Mucosa of descending colon (tissue), 3 donors: ENCODE measurements around the gene NCEH1. TPM values are rescaled to one million over a fixed set of nuclear protein-coding genes. Genes with fewer than 3 reads are reported as not detected.
A peak's percentile ranks its signal among the peaks of the same experiment; 100 is the strongest.

Experiments
- ATAC-seq: fragments of 200-7000 bp; cut with Tn5 transposase; one replicate; pipeline ENCODE4 v1.9.1; 2020; ENCODE audit warnings: mild to moderate bottlenecking, moderate library complexity
- DNase-seq, 3 donors: peaks; one replicate each; pipeline ENCODE4 v3.0.0-alpha.2; 2020
- H3K36me3 ChIP-seq: fragments of 200-600 bp; one replicate; pipeline ENCODE4 v1.8.0; 2021; ENCODE audit warnings: low read depth, mild to moderate bottlenecking
- H3K4me1 ChIP-seq: fragments of 200-600 bp; one replicate; pipeline ENCODE4 v1.8.0; 2021; ENCODE audit warnings: low read depth, mild to moderate bottlenecking
- H3K4me3 ChIP-seq: fragments of 200-600 bp; one replicate; pipeline ENCODE4 v1.8.0; 2021; ENCODE audit warnings: mild to moderate bottlenecking
- H3K9me3 ChIP-seq: fragments of 200-600 bp; one replicate; pipeline ENCODE4 v1.8.0; 2021; ENCODE audit warnings: mild to moderate bottlenecking
- intact Hi-C, 2 donors: fragments of 100-400 bp; cut with DNase I in 1 of 2; cut with micrococcal nuclease in 1 of 2; formaldehyde crosslinking; loops; one replicate each; pipeline versions ENCODE4 v1.11.0 to v1.11.1; 2022; cut with DNase I, micrococcal nuclease
- total RNA-seq, 3 donors: library from RNA; stranded (reverse); fragmentation: NEBNext Ultra II Directional in 2 of 3; extraction: Animal tissue kit (Norgen Biotek cat#: 25700) in 2 of 3; gene quantifications; one replicate each; pipeline versions ENCODE4 v1.2.1 to v1.2.4, GENCODE V29; 2021 to 2023
- TF ChIP-seq, protein P1 (sequence below): fragments of 200-600 bp; IDR thresholded peaks from one replicate; pipeline ENCODE4 v1.8.0; 2022; ENCODE audit warnings: antibody characterized with exemption, mild to moderate bottlenecking
- donor health status: DM: no; HTN: no; CAD: no; lungs with moderate emphysema.
- donor health status: DM: no; HTN: no; CAD: no.
- donor health status: DM: no; HTN: yes; CAD: no.

The NCEH1 gene
- total RNA-seq, 3 donors from 2014 or later: 21.5 to 63.9 (median 53.3) TPM

DNA sequence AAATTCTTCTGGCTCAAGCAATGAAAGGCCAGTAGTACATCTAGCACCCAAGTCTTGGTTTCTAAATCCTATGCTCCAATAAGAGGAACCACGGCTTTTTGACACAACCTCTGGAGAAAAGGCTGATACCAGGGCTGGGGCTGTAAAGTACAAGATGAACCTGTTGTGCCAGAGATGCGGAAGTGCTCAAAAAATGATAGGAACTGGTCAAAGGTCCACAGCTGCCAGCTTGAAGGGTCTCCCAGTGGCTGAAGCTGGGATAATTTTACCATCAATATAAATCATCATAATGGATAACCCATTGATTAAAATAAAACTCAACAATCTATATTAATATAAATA, 558 bp upstream of the NCEH1 start:
- TF ChIP-seq, protein P1, sequence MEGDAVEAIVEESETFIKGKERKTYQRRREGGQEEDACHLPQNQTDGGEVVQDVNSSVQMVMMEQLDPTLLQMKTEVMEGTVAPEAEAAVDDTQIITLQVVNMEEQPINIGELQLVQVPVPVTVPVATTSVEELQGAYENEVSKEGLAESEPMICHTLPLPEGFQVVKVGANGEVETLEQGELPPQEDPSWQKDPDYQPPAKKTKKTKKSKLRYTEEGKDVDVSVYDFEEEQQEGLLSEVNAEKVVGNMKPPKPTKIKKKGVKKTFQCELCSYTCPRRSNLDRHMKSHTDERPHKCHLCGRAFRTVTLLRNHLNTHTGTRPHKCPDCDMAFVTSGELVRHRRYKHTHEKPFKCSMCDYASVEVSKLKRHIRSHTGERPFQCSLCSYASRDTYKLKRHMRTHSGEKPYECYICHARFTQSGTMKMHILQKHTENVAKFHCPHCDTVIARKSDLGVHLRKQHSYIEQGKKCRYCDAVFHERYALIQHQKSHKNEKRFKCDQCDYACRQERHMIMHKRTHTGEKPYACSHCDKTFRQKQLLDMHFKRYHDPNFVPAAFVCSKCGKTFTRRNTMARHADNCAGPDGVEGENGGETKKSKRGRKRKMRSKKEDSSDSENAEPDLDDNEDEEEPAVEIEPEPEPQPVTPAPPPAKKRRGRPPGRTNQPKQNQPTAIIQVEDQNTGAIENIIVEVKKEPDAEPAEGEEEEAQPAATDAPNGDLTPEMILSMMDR: no peak

DNA sequence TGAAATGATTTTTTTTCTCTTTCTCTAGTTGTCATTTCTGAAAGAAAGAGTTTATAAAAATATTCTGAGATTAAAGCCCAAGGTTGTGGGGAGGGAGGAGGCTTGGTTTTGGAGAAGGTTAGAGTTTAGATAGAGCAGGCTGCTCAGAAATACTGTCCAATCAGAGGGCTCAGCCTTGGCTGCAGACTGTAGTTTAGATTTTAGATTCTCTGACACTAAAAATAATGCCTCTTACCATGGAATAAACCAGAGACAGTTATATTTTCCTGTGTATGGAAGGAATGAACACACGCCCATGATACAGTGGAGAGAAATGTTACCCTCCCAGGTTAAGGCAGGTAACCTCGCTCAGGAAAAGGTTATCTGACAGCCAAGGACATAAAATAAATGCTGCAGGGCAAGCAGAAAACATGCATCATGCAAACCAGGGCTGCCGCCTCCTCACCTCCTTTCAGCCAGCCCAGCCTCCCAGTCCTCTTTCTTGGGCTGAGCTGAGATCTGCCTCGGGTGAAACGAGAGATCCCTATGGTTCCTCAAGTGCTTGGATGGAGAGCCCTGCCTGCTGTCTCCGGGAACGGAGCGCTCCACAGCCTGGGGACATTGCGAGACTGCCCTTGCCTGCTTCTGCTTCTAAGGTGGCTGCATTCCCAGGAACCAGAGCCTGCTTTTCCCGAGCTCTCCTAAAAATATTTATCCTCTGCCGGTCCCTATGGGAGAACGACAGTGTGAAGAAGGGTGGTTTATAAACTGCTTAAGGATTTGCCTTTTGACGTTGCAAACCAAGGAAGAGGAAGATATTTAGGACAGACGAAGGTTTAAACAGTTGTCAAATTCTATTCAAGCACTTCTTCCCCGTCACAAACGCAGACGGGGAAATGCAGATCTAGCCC, 848 bp downstream of the NCEH1 start:
- Histone ChIP-seq H3K9me3 (no peaks in the 10 kb centered on the region), H3K4me3 (peak overlapping the region; percentile 78), H3K36me3 (no peaks in the 10 kb centered on the region), H3K4me1 (peaks cover 28% of the 10 kb centered on the region)
- ATAC-seq (peak; percentile 39), DNase-seq (peak; percentile 46 to 60 (median 59))
- intact Hi-C loops: loop anchor here in 1 of 2 donors (5.0 kb wide), 1 partner anchor 33 kb away; no protein-coding TSS in a partner anchor
- TF ChIP-seq, protein P1: no peak

More for the DNA sequence above, 558 bp upstream of the NCEH1 start:
- H3K36me3 ChIP-seq: no peaks in the 10 kb centered on the region
- intact Hi-C loops: loop anchor here in 1 of 2 donors (5.0 kb wide), 1 partner anchor 34 kb away; no protein-coding TSS in a partner anchor
- peak in 1 of 3 donors; percentile 57 for DNase-seq
- H3K4me1 ChIP-seq: peaks cover 28% of the 10 kb centered on the region
- H3K9me3 ChIP-seq: no peaks in the 10 kb centered on the region
- peak; percentile 51 for ATAC-seq
- H3K4me3 ChIP-seq: no peak overlapping the region

DNA sequence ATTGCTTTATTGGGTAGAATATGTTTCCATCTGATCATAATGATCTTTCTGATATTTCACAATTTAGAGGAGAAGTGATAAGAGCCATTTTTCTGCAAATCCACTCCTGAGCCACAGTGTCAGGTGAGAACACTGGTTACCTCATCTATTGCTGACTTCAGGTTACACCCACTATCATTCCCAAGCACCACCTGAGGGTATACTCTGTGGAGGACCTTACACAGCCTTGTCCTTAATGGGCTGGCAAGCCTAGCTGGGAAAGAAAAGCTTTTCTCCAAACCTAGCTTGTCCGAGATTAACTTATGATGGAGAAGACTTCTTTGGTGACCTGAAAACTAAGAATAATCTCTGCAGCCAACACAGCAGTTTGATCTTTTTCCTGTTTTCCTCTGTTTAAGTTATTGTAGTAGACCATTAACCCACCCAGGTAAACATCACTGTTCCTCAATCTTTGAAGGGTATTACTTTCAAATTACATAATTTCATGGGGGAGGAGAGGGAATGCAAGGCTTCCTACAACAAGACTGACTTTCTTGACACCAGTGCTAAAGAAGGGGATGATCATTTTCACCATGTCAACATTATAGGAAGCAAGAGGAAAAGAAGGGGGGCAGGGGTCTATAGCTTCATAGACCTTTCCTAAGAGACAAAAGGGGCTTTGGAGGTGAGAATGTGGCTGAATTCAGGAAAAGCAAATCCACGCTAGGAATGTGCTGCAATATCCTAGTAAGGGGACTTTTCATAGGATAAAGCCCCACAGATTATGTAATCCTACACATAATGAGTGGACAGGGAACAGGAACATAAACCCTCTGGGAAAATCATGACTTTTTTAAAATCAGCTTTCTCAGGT, 1.7 kb downstream of the NCEH1 start:
- ATAC-seq (peak; percentile 44), DNase-seq (peak in 1 of 3 donors; percentile 24)
- no peak overlapping the region for H3K4me3 ChIP-seq
- H3K4me1 ChIP-seq: peaks cover 28% of the 10 kb centered on the region
- intact Hi-C loops: no loop called here
- H3K9me3 ChIP-seq: no peaks in the 10 kb centered on the region
- TF ChIP-seq, protein P1: no peak
- no peaks in the 10 kb centered on the region for H3K36me3 ChIP-seq

DNA sequence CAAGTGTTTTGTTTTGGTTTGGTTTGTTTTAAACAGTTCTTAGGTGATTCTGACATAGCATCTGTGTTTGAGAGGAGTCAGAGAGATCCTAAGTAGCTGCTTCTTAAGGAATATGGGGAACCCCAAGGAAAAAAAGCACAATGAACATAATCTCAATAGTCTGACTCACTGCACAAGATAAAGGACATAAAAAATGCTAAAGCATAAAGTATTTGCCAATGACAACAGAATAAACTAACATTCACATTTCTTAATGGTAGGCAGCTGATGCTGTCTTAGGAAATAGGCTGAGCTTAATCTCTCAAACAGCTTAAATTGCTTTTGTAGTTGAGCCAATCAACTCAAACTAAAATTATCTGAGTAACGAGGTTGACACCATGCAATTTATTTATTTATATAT, 2.9 kb downstream of the NCEH1 start:
- no peak for DNase-seq
- H3K4me1 ChIP-seq: peaks cover 28% of the 10 kb centered on the region
- no peak for ATAC-seq
- intact Hi-C loops: no loop called here
- no peak overlapping the region for H3K4me3 ChIP-seq
- no peaks in the 10 kb centered on the region for H3K36me3 ChIP-seq
- TF ChIP-seq, protein P1: no peak
- no peaks in the 10 kb centered on the region for H3K9me3 ChIP-seq

DNA sequence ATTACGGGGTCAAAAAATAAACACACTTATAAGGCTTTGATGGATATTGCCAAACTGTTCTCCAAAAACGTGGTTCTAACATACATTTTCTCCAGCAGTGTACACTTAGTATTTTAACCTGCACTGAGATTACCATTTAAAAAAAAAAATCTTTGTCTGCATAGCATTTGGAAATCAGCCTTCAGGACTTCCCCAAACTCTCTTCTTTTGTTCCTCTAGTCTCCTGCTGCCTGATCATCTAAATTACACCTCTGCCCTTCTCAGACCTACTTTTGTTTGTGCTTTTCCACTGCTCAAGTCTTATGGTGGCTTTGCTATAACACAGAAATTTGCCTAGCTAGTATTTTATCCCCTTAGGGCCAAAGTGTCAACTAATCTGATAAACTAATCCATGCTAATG, 3.8 kb downstream of the NCEH1 start:
- no peak for ATAC-seq
- Histone ChIP-seq H3K4me3 (no peak overlapping the region), H3K9me3 (no peaks in the 10 kb centered on the region), H3K36me3 (no peaks in the 10 kb centered on the region), H3K4me1 (peaks cover 28% of the 10 kb centered on the region)
- intact Hi-C loops: no loop called here
- TF ChIP-seq, protein P1: no peak
- DNase-seq: no peak
